ENCODE results near the gene CNEP1R1.

The CNEP1R1 gene

GRCh38 chr16:50021544-50021943 lies 3.5 kb upstream of the CNEP1R1 start:
- no peak for DNase-seq

GRCh38 chr16:50023641-50024040 lies 1.4 kb upstream of the CNEP1R1 start:
- DNase-seq, result no peak

GRCh38 chr16:50024207-50024606 lies 818 bp upstream of the CNEP1R1 start:
- DNase-seq, result no peak

GRCh38 chr16:50025537-50025931 lies 509 bp downstream of the CNEP1R1 start:
- DNase-seq, result peak; percentile 24

GRCh38 chr16:50027829-50028228 lies 2.8 kb downstream of the CNEP1R1 start:
- DNase-seq, result no peak

- no peak for DNase-seq
Observed at GRCh38 chr16:50035468-50035992, 10.5 kb downstream of the CNEP1R1 start.

- DNase-seq, result no peak
Observed at GRCh38 chr16:50036426-50036825, 11.4 kb downstream of the CNEP1R1 start.

- no peak for DNase-seq
Observed at GRCh38 chr16:50037662-50038220, 12.7 kb downstream of the CNEP1R1 start.

- DNase-seq, result no peak
Observed at GRCh38 chr16:50038286-50038685, 13.3 kb downstream of the CNEP1R1 start.

GRCh38 chr16:50038756-50039529 lies 13.9 kb downstream of the CNEP1R1 start:
- DNase-seq, result no peak

GRCh38 chr16:50040018-50040417 lies 15.0 kb downstream of the CNEP1R1 start:
- no peak for DNase-seq

- DNase-seq, result no peak
Observed at GRCh38 chr16:50040710-50041109, 15.7 kb downstream of the CNEP1R1 start.

- DNase-seq, result no peak
Observed at GRCh38 chr16:50043358-50043757, 18.3 kb downstream of the CNEP1R1 start.

- DNase-seq, result no peak
Observed at GRCh38 chr16:50045412-50045811, 20.4 kb downstream of the CNEP1R1 start.

- no peak for DNase-seq
Observed at GRCh38 chr16:50046853-50047252, 21.8 kb downstream of the CNEP1R1 start.

- no peak for DNase-seq
Observed at GRCh38 chr16:50047864-50048263, 22.8 kb downstream of the CNEP1R1 start.

GRCh38 chr16:50050802-50051201 lies 25.8 kb downstream of the CNEP1R1 start:
- DNase-seq, result no peak

- DNase-seq, result no peak
Observed at GRCh38 chr16:50056226-50056625, 31.2 kb downstream of the CNEP1R1 start.

- DNase-seq, result no peak
Observed at GRCh38 chr16:50058091-50058771, 33.2 kb downstream of the CNEP1R1 start.

- no peak for DNase-seq
Observed at GRCh38 chr16:50059111-50059510, 34.1 kb downstream of the CNEP1R1 start.

- no peak for DNase-seq
Observed at GRCh38 chr16:50059669-50060068, 34.6 kb downstream of the CNEP1R1 start.

- DNase-seq, result no peak
Observed at GRCh38 chr16:50061326-50061725, 36.3 kb downstream of the CNEP1R1 start.

GRCh38 chr16:50065241-50065623 lies 40.2 kb downstream of the CNEP1R1 start:
- DNase-seq, result no peak
